ENCODE measurements around the gene SOBP. TPM values are rescaled to one million over a fixed set of nuclear protein-coding genes. Genes with fewer than 3 reads are reported as not detected.

The SOBP gene
- total and polyA plus RNA-seq, 2 donors (not counting 1 experiment from before 2014, with no cell fraction given) = 0.82 to 1.5 TPM

- no peaks in the 10 kb centered on the region for H3K79me2 ChIP-seq (ENCODE audit: control insufficient read depth, insufficient read depth, low read length)
- CTCF ChIA-PET = no interaction called here
- H4K20me1 ChIP-seq (ENCODE audit: control insufficient read depth, insufficient read depth, low read length, poor library complexity, severe bottlenecking) = no peaks in the 10 kb centered on the region
- H3K27ac ChIP-seq (ENCODE audit: low read length in 2 of 2) = no peak overlapping the region
- H3K9me3 ChIP-seq (ENCODE audit: control extremely low read depth in 1 of 3, control insufficient read depth in 2 of 3, insufficient read depth in 1 of 3, low read length in 2 of 3) = no peaks in the 10 kb centered on the region
- TF ChIP-seq EZH2 (IDR thresholded peaks at IDR 0.05; ENCODE audit: borderline replicate concordance, insufficient read depth, low read depth, low read length, poor library complexity, severe bottlenecking) = no peak
- TF ChIP-seq CTCF (IDR thresholded peaks at IDR 0.05) = no peak
- WGBS (ENCODE audit: insufficient coverage) = no CpG with 5 or more reads among the region's 3 CpGs
- intact Hi-C loops (cut with micrococcal nuclease) = no loop called here
- H3K27me3 Mint-ChIP-seq = peaks cover 11% of the 10 kb centered on the region
- H3K4me3 Mint-ChIP-seq = no peak overlapping the region
- H3K4me1 ChIP-seq (ENCODE audit: control insufficient read depth in 2 of 2, insufficient read depth in 2 of 2, low read length in 2 of 2) = no peaks in the 10 kb centered on the region
- H3K27me3 ChIP-seq (replicated peaks in 1 of 4; ENCODE audit: control extremely low read depth in 1 of 4, control insufficient read depth in 3 of 4, insufficient read depth in 4 of 4, low read length in 3 of 4) = peaks cover 0 to 9% (median 0%) of the 10 kb centered on the region in 4 experiments
- DNase-seq (no peak), ATAC-seq (ENCODE audit: low read depth) (no peak)
- H2AFZ ChIP-seq (ENCODE audit: insufficient read depth, low read depth, low read length, poor library complexity, severe bottlenecking) = no peak overlapping the region
- no peak overlapping the region for H3K4me2 ChIP-seq (replicated peaks; ENCODE audit: low read depth, low read length, poor library complexity, severe bottlenecking)
- H3K4me3 ChIP-seq (ENCODE audit: control extremely low read depth in 1 of 5, extremely low read depth in 1 of 5, insufficient read depth in 1 of 5, low read depth in 2 of 5, low read length in 4 of 5) = no peak overlapping the region
- H3K9me3 Mint-ChIP-seq (ENCODE audit: insufficient read depth) = no peaks in the 10 kb centered on the region
- no peak overlapping the region for H3K27ac Mint-ChIP-seq
- H3K9ac ChIP-seq (ENCODE audit: low read length) = no peak overlapping the region
- no peaks in the 10 kb centered on the region for H3K36me3 ChIP-seq (replicated peaks in 1 of 2; ENCODE audit: control extremely low read depth in 1 of 2, control insufficient read depth in 1 of 2, extremely low read depth in 1 of 2, insufficient read depth in 2 of 2, low read length in 1 of 2)
- H3K4me1 Mint-ChIP-seq = peaks cover 2% of the 10 kb centered on the region
- POLR2A ChIA-PET = no interaction called here
Observed at GRCh38 chr6:107537559-107537958, 47.6 kb downstream of the SOBP start.

- TF ChIP-seq EZH2 (IDR thresholded peaks at IDR 0.05; ENCODE audit: borderline replicate concordance, insufficient read depth, low read depth, low read length, poor library complexity, severe bottlenecking) (no peak), CTCF (IDR thresholded peaks at IDR 0.05) (no peak)
- Histone ChIP-seq H3K9ac (ENCODE audit: low read length) (no peak overlapping the region), H3K9me3 (ENCODE audit: control extremely low read depth in 1 of 3, control insufficient read depth in 2 of 3, insufficient read depth in 1 of 3, low read length in 2 of 3) (no peaks in the 10 kb centered on the region), H3K36me3 (replicated peaks in 1 of 2; ENCODE audit: control extremely low read depth in 1 of 2, control insufficient read depth in 1 of 2, extremely low read depth in 1 of 2, insufficient read depth in 2 of 2, low read length in 1 of 2) (no peaks in the 10 kb centered on the region), H3K79me2 (ENCODE audit: control insufficient read depth, insufficient read depth, low read length) (no peaks in the 10 kb centered on the region), H3K27ac (ENCODE audit: low read length in 2 of 2) (no peak overlapping the region), H3K4me2 (replicated peaks; ENCODE audit: low read depth, low read length, poor library complexity, severe bottlenecking) (no peak overlapping the region), H2AFZ (ENCODE audit: insufficient read depth, low read depth, low read length, poor library complexity, severe bottlenecking) (no peak overlapping the region), H3K4me1 (ENCODE audit: control insufficient read depth in 2 of 2, insufficient read depth in 2 of 2, low read length in 2 of 2) (no peaks in the 10 kb centered on the region), H4K20me1 (ENCODE audit: control insufficient read depth, insufficient read depth, low read length, poor library complexity, severe bottlenecking) (no peaks in the 10 kb centered on the region), H3K27me3 (replicated peaks in 1 of 4; ENCODE audit: control extremely low read depth in 1 of 4, control insufficient read depth in 3 of 4, insufficient read depth in 4 of 4, low read length in 3 of 4) (peaks cover 0 to 19% (median 0%) of the 10 kb centered on the region in 4 experiments), H3K4me3 (ENCODE audit: control extremely low read depth in 1 of 5, extremely low read depth in 1 of 5, insufficient read depth in 1 of 5, low read depth in 2 of 5, low read length in 4 of 5) (no peak overlapping the region)
- ATAC-seq (ENCODE audit: low read depth) = no peak
- no peak for DNase-seq
- no peak overlapping the region for H3K27ac Mint-ChIP-seq
- peaks cover 11% of the 10 kb centered on the region for H3K27me3 Mint-ChIP-seq
- H3K4me3 Mint-ChIP-seq = no peak overlapping the region
- CTCF ChIA-PET = no interaction called here
- POLR2A ChIA-PET = no interaction called here
- peaks cover 2% of the 10 kb centered on the region for H3K4me1 Mint-ChIP-seq
- WGBS (ENCODE audit: insufficient coverage) = 93% methylated on average over 4 of the region's 4 CpGs
- H3K9me3 Mint-ChIP-seq (ENCODE audit: insufficient read depth) = no peaks in the 10 kb centered on the region
- intact Hi-C loops (cut with micrococcal nuclease) = no loop called here
Observed at GRCh38 chr6:107538856-107539387, 49.0 kb downstream of the SOBP start.
